Liver (tissue), 3 donors: Measurements from ENCODE around the gene RAB3A.

Experiments used
- EGR1 ChIP-seq, 2 donors: IDR thresholded peaks; 2 replicates each; pipeline ENCODE4 v1.6.1; 2016 to 2018; ENCODE audit warnings: antibody characterized with exemption in 2 of 2, low read depth in 2 of 2
- FOXA1 ChIP-seq: IDR thresholded peaks from 2 replicates; pipeline ENCODE4 v1.6.1; 2016; ENCODE audit warnings: antibody characterized with exemption
- GABPA ChIP-seq, 2 donors: IDR thresholded peaks in 1 of 2; conservative IDR thresholded peaks in 1 of 2; 2 replicates each; pipeline ENCODE4 v1.6.1; 2016; ENCODE audit warnings: antibody characterized with exemption in 2 of 2, mild to moderate bottlenecking in 1 of 2, moderate library complexity in 1 of 2
- NR2F2 ChIP-seq: IDR thresholded peaks from 2 replicates; pipeline ENCODE4 v1.6.1; 2016; ENCODE audit warnings: antibody characterized with exemption
- RAD21 ChIP-seq, 2 donors: IDR thresholded peaks; 2 replicates each; pipeline ENCODE4 v1.6.1; 2016; ENCODE audit warnings: antibody characterized with exemption in 2 of 2, mild to moderate bottlenecking in 2 of 2
- RXRA ChIP-seq, 2 donors: IDR thresholded peaks; 2 replicates each; pipeline ENCODE4 v1.6.1; 2017 to 2018; ENCODE audit warnings: antibody characterized with exemption in 2 of 2, mild to moderate bottlenecking in 1 of 2
- SP1 ChIP-seq: IDR thresholded peaks from 2 replicates; pipeline ENCODE4 v1.6.1; 2018; ENCODE audit warnings: antibody characterized with exemption, mild to moderate bottlenecking
- TAF1 ChIP-seq: conservative IDR thresholded peaks from 2 replicates; pipeline ENCODE4 v1.6.1; 2016; ENCODE audit warnings: antibody characterized with exemption, mild to moderate bottlenecking
- YY1 ChIP-seq: IDR thresholded peaks from 2 replicates; pipeline ENCODE4 v1.6.1; 2016; ENCODE audit warnings: antibody characterized with exemption, mild to moderate bottlenecking
- TF ChIP-seq, protein P1 (sequence below): fragments of 150-350 bp; IDR thresholded peaks from 2 replicates; pipeline ENCODE4 v1.5.1; 2017; ENCODE audit warnings: improper control_type of control experiment, low read depth, low read length; ENCODE audit not compliant: missing input control
- TF ChIP-seq, protein P2 (sequence below): IDR thresholded peaks from 2 replicates; pipeline ENCODE4 v1.6.1; 2016; ENCODE audit warnings: antibody characterized with exemption, mild to moderate bottlenecking
- TF ChIP-seq, protein P3 (sequence below): IDR thresholded peaks from 2 replicates; pipeline ENCODE4 v1.6.1; 2016; ENCODE audit warnings: antibody characterized with exemption
- TF ChIP-seq, protein P4 (sequence below): IDR thresholded peaks from 2 replicates; pipeline ENCODE4 v1.6.1; 2016; ENCODE audit warnings: antibody characterized with exemption
- TF ChIP-seq, protein P5 (sequence below): IDR thresholded peaks from 2 replicates; pipeline ENCODE4 v1.6.1; 2016; ENCODE audit warnings: antibody characterized with exemption
- donor health status: healthy.
- donor health status: healthy.

DNA sequence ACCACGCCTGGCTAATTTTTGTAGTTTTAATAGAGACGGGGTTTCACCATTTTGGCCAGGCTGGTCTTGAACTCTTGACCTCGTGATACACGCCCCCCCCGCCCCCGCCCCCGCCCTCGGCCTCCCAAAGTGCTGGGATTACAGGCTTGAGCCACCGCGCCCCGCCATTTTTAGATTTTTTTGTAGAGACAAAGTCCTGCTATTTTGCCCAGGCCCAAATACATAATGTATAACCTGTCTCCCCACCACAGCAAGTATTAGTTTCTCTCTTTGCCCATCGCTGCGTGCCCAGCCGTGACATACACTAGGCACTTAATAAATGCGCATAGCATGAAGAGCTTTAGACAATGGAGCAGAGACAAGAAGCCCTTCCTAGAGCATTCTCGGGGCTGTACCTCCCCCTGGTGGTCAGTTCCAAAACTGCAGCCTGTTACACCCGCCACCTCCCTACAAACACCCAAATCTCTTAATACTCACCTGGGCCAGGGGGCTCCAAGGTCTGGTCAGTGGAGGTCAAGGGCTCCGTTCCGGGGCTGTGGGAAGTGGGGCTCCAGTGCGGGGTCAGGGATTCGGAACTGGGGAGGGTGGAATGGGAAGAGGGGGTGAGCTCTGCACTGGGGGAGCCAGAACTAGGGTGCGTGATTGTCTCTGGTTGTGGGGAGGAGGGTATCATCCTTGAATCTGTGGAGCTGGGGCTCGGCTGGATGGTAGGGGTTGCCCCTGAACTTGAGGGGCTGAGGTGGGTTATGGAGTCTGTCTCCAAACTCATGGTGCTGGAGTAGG is 47.9 kb upstream of the RAB3A start:
- no peak for TF ChIP-seq SP1
- TF ChIP-seq, protein P1, sequence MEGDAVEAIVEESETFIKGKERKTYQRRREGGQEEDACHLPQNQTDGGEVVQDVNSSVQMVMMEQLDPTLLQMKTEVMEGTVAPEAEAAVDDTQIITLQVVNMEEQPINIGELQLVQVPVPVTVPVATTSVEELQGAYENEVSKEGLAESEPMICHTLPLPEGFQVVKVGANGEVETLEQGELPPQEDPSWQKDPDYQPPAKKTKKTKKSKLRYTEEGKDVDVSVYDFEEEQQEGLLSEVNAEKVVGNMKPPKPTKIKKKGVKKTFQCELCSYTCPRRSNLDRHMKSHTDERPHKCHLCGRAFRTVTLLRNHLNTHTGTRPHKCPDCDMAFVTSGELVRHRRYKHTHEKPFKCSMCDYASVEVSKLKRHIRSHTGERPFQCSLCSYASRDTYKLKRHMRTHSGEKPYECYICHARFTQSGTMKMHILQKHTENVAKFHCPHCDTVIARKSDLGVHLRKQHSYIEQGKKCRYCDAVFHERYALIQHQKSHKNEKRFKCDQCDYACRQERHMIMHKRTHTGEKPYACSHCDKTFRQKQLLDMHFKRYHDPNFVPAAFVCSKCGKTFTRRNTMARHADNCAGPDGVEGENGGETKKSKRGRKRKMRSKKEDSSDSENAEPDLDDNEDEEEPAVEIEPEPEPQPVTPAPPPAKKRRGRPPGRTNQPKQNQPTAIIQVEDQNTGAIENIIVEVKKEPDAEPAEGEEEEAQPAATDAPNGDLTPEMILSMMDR, result peak; percentile 97
- TF ChIP-seq, protein P2, sequence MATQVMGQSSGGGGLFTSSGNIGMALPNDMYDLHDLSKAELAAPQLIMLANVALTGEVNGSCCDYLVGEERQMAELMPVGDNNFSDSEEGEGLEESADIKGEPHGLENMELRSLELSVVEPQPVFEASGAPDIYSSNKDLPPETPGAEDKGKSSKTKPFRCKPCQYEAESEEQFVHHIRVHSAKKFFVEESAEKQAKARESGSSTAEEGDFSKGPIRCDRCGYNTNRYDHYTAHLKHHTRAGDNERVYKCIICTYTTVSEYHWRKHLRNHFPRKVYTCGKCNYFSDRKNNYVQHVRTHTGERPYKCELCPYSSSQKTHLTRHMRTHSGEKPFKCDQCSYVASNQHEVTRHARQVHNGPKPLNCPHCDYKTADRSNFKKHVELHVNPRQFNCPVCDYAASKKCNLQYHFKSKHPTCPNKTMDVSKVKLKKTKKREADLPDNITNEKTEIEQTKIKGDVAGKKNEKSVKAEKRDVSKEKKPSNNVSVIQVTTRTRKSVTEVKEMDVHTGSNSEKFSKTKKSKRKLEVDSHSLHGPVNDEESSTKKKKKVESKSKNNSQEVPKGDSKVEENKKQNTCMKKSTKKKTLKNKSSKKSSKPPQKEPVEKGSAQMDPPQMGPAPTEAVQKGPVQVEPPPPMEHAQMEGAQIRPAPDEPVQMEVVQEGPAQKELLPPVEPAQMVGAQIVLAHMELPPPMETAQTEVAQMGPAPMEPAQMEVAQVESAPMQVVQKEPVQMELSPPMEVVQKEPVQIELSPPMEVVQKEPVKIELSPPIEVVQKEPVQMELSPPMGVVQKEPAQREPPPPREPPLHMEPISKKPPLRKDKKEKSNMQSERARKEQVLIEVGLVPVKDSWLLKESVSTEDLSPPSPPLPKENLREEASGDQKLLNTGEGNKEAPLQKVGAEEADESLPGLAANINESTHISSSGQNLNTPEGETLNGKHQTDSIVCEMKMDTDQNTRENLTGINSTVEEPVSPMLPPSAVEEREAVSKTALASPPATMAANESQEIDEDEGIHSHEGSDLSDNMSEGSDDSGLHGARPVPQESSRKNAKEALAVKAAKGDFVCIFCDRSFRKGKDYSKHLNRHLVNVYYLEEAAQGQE, result no peak
- TF ChIP-seq, protein P3, sequence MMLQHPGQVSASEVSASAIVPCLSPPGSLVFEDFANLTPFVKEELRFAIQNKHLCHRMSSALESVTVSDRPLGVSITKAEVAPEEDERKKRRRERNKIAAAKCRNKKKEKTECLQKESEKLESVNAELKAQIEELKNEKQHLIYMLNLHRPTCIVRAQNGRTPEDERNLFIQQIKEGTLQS, result no peak
- TF ChIP-seq EGR1 (IDR thresholded peaks at IDR 0.05; ENCODE audit: low read depth in 2 of 2), result no peak
- TF ChIP-seq, protein P4, sequence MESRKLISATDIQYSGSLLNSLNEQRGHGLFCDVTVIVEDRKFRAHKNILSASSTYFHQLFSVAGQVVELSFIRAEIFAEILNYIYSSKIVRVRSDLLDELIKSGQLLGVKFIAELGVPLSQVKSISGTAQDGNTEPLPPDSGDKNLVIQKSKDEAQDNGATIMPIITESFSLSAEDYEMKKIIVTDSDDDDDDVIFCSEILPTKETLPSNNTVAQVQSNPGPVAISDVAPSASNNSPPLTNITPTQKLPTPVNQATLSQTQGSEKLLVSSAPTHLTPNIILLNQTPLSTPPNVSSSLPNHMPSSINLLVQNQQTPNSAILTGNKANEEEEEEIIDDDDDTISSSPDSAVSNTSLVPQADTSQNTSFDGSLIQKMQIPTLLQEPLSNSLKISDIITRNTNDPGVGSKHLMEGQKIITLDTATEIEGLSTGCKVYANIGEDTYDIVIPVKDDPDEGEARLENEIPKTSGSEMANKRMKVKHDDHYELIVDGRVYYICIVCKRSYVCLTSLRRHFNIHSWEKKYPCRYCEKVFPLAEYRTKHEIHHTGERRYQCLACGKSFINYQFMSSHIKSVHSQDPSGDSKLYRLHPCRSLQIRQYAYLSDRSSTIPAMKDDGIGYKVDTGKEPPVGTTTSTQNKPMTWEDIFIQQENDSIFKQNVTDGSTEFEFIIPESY, result no peak
- TF ChIP-seq GABPA (IDR thresholded peaks at IDR 0.05 in 1 of 2, conservative IDR thresholded peaks at IDR 0.05 in 1 of 2), result no peak
- no peak for TF ChIP-seq NR2F2
- TF ChIP-seq RXRA (IDR thresholded peaks at IDR 0.05), result no peak
- TF ChIP-seq, protein P5, sequence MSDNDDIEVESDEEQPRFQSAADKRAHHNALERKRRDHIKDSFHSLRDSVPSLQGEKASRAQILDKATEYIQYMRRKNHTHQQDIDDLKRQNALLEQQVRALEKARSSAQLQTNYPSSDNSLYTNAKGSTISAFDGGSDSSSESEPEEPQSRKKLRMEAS, result no peak
- TF ChIP-seq YY1, result no peak
- TF ChIP-seq TAF1, result no peak
- TF ChIP-seq RAD21 (IDR thresholded peaks at IDR 0.05), result peak; percentile 96 to 97
- no peak for TF ChIP-seq FOXA1
